GM23248 (cell line): ENCODE measurements around the gene IQGAP3.

Experiments
- EZH2 ChIP-seq: fragments of 200-600 bp; sonication (generic); IDR thresholded peaks from 2 replicates; pipeline ENCODE4 v1.6.1; 2018; ENCODE audit warnings: antibody characterized with exemption, mild to moderate bottlenecking; ENCODE audit not compliant: insufficient read depth, poor library complexity, severe bottlenecking
- EZH2phosphoT487 ChIP-seq: fragments of 200-600 bp; sonication (generic); IDR thresholded peaks from 2 replicates; pipeline ENCODE4 v1.6.1; 2018; ENCODE audit warnings: antibody characterized with exemption, moderate library complexity, mild to moderate bottlenecking, low read depth; ENCODE audit not compliant: insufficient read depth

DNA sequence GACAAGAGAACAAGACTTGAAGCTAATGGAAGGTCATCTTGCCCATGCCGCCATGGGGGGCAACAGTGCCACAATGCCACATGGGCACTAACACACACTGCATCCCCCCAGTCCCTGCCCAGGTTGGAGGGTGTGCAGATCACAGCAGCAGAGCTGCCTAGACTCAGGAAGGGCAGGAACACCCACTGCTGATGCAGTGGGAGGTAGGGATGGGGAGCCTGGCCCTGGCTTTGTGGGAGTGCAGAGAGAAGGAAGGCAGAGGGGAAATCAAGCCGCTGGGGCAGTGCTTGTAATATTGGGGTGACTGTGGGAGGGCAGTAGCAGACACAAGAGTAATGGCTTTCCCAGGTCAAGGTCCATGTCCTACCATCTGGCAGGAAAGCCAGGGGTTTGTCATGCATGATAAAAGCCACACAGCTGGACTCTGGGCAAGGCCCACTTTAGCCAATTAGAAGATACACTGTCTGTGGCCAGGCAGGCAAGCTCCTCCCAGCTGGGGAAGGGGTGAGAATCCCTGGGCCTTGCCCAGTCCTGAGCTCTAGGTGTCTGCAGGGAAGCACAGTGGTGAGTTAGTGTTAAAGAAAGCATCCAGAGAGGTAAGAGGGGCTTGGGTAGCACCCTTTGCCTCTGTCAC is 46.4 kb downstream of the IQGAP3 start:
- TF ChIP-seq EZH2phosphoT487 = no peak
- TF ChIP-seq EZH2 = no peak
